GM12875 (cell line): ENCODE data around the gene CDK5RAP1.

Experiments used
- H3K4me3 ChIP-seq: one replicate; pipeline ENCODE4 v1.5.1; 2011; ENCODE audit warnings: low read depth, low read length, control low read depth
- CTCF ChIP-seq: IDR thresholded peaks from 2 replicates; pipeline ENCODE4 v1.5.1; 2011; ENCODE audit warnings: low read depth, mild to moderate bottlenecking, control low read depth, inconsistent platforms, low read length, moderate library complexity, borderline replicate concordance; ENCODE audit not compliant: insufficient read depth

Gene CDK5RAP1

GRCh38 chr20:33351696-33352095 lies 49.6 kb downstream of the CDK5RAP1 start:
- H3K4me3 ChIP-seq: no peak overlapping the region
- no peak for TF ChIP-seq CTCF

DNA sequence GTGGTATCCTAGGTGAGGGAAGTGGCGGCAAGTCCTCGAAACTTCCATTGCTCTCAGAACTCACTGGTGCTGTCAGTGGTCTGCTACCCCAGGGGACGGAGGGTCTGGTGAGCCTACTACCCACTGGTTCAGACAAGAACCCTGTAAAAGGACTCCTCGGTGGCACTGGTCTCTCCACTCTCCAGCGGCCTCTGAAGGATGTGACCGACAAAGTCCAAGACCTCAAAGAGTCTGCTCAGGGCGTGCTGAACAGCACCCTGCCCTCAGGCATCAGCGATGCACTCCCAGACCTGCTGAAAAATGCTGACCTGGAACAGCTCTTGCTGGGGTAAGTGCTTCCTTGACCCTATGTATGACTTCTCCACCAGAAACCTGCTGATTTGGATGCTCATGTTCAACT lies 51.8 kb downstream of the CDK5RAP1 start:
- no peak for TF ChIP-seq CTCF
- H3K4me3 ChIP-seq: no peak overlapping the region

DNA sequence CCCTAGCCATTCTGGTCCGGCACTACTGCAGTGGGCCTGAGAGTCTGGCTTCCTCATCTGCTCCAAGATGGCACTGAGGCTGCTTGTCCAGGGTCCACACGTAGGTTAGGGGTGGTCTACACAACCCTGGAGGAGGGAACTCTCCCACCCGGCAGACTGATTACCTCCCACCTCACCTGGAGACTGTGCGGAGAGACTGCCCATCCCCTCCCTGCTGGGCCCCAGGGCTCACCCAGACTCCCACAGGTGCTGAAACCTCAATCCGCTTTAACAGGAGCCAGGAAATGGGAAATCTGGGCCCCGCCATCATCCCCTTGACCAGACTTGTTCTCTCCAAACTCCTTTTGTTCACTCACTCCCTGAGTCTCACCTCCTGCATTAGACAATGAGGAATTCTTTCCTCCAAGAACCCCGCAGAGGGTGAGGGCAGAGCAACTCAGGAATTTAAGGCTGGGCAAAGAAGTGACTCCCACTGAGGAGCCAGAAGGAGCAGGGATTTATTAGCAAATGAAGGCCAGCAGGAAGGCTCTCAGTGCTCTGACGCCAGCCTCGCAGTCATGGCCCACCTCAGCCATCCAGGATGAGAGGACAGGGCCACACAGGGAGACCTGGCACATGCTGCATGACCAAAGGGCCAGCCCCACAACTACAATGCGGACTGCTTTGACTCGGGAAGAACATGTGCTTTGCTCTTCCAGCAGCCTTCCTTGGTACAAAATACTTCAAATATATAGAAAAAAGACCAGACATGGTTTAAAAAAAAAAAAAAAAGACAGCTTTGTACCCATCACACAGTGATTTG lies 53.0 kb downstream of the CDK5RAP1 start:
- H3K4me3 ChIP-seq: no peak overlapping the region
- TF ChIP-seq CTCF: no peak

- TF ChIP-seq CTCF: no peak
- no peak overlapping the region for H3K4me3 ChIP-seq
These were observed 56.0 kb downstream of the CDK5RAP1 start for GRCh38 chr20:33345342-33345741.

DNA sequence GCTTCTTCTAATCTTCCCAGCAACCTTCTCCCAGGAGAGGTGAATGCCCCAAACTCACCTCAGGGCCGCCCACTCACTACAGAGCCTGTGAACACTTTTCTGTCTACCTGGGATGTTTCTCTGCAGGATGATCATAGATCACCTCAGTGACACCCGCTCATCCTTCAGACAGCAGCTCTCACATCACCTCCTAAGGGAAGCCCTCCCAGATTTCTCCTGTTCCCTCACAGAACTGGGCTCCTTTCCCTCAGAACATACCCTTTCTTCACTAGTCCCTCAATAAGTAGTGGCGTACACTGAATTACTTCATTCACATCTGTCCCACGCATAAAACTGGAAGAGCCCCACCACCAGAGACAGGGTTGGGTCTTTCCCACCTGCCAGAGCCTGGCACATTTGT lies 57.8 kb downstream of the CDK5RAP1 start:
- TF ChIP-seq CTCF: no peak
- no peak overlapping the region for H3K4me3 ChIP-seq

DNA sequence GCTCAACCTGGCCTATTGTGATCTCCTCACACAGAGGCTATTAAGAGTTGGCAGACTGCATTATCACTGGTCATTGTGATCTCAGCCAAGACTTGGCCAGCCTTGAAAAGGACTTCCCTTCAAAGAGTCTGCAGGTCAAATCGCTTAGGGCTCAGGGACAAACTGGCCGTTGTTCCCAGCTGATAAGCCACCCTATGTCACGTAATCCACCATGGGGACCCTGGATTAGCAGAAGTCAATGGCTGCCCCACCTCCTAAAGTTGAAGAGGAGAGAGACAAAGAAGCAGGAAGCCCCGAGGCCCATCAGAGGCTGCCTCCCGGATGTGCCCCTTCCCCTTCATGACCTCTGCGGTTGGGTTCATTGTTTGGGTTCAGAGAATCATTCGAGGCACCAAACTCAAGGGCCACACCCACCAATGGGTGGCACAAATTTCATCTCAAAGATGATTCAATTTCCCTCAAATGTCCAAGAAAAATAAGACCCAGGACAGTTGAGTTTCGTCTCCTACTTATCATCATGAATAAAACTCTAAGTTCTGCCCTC lies 61.7 kb downstream of the CDK5RAP1 start:
- no peak for TF ChIP-seq CTCF
- no peak overlapping the region for H3K4me3 ChIP-seq
